Endometrium (tissue), 2 donors: ENCODE measurements around the gene DIRAS3.
"Not testable (repeated sequence)": the region's sequence is repeated elsewhere in the genome, so short reads cannot be mapped to it uniquely, and the experiment has no call there.

Source experiments
- FAIRE-seq: peaks from 2 replicates; lab custom pipeline; 2012; peaks lifted over from hg19 to GRCh38; lab: Jason Lieb, UNC
- donor health status: control.
- donor health status: control.

DIRAS3 gene

DNA sequence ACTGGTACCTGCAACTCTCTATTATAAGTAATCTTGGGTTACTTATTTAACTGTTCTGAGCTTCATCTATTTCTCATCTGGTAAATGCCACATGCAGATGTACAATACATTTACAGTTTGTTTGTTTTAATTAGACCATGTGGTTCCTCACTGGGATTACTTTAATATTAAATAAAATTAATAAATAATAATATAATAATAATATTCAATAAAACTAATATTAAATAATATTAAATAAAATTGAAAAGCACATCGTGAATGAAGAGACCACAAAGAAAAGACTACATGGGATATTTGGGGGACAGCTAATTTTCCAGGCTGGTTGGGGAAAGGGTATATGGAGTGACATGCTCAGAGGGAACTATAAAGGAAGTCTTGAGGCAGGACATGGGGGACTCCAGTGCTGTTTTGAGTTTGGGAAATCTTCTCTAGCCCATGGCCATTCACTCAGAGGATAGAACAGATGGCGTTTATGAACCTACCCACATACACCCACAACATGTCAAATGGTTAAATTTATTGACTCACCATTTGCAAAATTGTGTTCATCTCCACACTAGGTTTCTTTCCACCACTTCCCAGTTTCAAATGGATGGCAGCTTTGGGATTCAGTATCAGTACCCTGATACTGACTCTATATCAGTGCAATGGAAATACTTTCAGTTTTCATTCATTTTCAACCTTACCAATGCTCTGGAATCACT is 25.6 kb downstream of the DIRAS3 start:
- no peak for FAIRE-seq

DNA sequence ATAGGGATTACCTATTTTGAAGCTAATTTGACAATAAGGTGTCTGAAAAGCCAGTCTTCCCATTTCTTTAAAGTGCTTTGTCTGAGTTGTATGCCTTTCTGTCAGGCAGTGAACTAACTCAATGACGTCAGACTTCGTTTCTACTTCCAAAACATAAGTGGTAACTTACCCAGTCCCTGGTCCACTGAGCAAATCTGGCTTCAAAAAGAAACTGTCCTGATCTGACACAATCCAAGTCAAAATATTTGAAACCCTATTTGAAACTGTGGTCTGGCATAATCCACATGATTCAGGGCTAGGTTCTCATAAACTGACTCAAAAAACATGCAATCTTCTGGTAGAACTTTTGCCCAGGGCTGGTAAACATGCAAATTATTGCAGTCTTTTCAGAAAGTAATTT is 34.0 kb downstream of the DIRAS3 start:
- FAIRE-seq: no peak

DNA sequence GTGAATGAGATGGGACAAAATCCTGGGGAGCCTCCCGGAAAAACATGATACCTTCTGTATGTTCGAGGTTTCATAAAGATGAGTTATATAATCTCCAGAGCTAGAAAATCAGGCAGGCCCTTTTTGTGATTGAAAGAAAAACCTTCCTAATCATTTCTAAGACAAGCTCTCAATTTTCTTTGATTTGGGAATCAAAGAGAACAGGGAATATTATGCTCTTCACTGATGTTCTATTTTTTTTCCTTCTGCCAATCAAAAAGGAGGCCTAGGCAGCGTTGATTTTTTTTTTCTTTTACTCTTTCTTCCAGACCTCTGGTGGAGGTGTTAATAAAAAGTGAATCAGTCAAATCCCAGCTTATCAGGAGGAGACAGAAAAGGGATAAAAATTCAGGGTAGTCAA is 34.5 kb downstream of the DIRAS3 start:
- no peak for FAIRE-seq

DNA sequence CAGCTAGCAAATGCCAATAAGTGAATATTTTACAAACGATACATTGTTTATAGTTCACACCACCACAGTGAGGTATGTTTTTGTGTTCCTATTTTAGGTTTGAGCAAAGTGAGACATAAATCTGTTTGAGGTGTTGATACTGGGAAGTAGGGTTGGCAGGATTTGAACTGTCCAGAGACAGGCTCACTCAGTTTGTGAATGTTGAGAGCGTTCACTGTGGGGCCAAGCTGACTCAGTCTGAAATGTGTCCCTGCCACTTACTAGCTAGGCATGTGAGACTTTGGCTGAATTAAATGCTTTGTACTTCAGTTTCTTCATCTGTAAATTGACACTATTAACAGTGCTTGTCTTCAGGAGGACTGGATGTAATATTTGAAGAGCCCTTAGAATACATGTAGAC is 35.1 kb downstream of the DIRAS3 start:
- FAIRE-seq: no peak

DNA sequence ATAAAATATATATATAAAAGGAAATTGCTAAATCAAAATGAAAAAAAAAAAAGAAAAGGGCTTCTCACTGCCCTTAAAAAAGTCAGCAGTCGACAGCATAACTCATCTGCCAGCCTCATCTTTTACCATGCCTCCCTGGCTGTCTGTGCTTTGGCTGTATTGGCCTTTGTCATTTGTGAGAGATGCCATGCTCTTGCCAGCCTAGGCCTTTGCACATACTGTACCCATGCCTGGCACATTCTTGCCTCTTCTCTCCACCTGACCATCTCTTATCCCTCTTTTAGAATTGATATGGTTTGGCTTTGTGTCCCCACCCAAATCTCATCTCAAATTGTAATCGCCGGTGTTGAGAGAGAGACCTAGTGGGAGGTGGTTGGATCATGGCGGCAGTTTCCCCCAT is 37.1 kb downstream of the DIRAS3 start:
- no peak for FAIRE-seq

DNA sequence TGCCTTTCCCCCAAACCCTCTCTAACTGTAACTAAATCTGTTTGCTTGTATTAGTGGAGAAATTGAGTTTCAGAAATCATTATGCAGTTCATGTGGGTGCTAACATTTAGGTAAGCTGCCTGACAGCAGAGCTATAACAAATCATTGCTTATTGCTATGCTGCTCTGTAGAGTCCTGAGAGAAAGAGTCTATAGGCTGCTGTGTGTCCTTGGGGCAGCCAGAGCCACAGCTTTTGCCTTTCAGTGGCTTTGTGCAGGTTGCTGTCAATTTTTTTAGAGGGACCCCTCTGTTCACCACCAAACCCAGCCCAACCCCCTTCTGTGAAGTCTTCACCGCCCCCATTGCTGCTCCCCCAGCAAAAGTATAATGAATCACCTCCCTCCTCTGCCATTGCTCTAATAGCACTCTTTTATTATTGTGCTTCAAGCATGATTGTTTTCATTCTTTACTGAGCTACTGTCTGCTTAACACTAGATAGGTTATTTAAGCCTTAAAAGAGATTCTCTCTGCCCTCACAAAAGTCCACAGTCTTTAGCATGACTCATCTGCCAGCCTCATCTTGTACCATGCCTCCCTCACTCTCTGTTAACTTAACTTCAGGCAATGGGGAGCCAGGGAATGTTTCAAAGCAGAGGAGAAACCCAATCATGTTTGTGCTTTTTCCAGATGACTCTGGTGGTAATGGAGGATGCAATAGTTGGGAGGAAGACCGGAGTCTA is 38.6 kb downstream of the DIRAS3 start:
- no peak for FAIRE-seq

DNA sequence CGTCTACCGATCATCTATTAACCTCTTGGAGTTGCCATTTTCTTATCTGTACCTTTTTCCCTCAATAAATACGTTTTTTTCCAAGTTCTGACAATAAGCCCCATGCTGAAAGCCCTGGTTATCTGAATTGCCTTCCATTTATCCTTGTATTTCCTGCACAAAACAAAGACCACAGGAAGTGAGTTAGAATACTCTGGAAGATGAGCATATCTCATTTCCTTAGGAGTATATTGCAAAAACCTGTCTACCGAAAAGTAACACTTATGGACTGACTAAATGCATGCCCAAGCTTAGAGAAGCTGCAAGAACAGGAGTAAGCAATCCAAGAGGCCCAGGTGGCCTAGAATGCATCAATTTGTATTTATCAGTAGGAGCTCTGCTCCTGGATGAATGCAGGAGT is 39.9 kb downstream of the DIRAS3 start:
- no peak for FAIRE-seq

DNA sequence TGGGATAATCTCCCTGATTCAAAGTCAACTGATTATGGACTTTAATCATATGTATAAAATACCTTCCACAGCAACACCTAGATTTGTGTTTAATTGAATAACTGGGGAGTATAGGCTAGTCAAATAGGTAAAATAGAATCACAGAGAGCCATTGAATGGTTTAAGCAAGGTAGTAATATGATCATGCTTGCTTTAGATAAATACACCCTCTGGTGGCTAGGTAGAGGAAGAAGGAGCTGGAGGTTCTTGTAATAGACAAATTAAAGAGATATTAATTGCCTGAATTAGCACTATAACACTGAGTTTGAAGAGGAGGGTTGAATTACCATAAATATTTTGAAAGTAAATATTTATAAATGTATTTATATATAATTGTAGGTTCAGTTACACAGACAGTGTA is 40.3 kb downstream of the DIRAS3 start:
- FAIRE-seq: no peak

DNA sequence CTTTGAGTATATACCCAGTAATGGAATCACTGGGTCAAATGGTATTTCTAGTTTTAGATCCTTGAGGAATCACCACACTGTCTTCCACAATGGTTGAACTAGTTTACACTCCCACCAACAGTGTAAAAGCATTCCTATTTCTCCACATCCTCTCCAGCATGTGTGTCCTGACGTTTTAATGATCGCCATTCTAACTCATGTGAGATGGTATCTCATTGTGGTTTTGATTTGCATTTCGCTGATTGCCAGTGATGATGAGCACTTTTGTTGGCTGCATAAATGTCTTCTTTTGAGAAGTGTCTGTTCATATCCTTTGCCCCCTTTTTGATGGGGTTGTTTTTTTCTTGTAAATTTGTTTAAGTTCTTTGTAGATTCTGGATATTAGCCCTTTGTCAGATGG is 46.8 kb downstream of the DIRAS3 start:
- FAIRE-seq: not testable (repeated sequence)

DNA sequence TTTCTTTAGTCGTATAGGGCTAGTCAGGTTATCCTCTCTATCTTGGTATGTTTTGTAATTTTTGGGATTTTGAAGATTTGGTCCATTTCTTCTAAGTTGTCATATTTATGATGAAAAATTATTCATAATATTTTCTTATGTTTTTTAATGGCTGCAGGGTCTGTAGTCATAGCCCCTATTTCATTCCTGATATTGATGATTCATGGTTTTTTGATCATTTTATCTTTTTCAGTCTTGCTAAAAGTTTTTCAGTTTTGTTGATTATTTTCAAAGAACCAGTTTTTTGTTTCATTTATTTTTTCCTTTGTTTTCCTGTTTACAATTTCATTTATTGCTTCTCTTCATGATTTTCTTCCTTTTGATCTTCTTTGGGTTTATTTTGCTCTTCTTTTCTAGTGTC is 50.2 kb downstream of the DIRAS3 start:
- no peak for FAIRE-seq

DNA sequence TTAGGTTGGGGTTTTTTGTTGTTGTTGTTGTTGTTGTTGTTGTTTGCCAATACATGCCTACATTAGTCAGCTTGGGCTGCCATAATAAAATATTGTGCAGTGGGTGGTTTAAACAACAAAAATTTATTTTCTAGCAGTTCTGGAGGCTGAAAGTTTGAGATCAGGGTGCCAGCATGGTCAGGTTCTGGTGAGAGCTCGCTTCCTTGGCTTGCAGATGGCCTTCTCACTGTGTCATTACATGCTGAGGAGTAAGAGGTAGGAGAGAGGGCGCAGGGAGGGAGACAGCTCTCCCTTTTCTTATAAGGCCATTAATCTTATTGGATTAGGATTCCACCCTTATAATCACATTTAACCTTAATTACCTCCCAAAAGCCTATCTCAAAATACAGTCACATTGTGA is 52.7 kb downstream of the DIRAS3 start:
- FAIRE-seq: no peak
